Stimulated activated CD4-positive, alpha-beta T cell treated with anti-CD3 and anti-CD28 coated beads, TNF-alpha, amount 100 ng/mL, for 48 hours (primary cell): ENCODE data around the gene C12orf76.
A peak's percentile ranks its signal among the peaks of the same experiment; 100 is the strongest.

Source experiments
- DNase-seq, 3 donors: peaks; one replicate each; pipeline ENCODE4 v3.0.0-alpha.2; 2020; ENCODE audit warnings: low read depth in 3 of 3

The C12orf76 gene

DNA sequence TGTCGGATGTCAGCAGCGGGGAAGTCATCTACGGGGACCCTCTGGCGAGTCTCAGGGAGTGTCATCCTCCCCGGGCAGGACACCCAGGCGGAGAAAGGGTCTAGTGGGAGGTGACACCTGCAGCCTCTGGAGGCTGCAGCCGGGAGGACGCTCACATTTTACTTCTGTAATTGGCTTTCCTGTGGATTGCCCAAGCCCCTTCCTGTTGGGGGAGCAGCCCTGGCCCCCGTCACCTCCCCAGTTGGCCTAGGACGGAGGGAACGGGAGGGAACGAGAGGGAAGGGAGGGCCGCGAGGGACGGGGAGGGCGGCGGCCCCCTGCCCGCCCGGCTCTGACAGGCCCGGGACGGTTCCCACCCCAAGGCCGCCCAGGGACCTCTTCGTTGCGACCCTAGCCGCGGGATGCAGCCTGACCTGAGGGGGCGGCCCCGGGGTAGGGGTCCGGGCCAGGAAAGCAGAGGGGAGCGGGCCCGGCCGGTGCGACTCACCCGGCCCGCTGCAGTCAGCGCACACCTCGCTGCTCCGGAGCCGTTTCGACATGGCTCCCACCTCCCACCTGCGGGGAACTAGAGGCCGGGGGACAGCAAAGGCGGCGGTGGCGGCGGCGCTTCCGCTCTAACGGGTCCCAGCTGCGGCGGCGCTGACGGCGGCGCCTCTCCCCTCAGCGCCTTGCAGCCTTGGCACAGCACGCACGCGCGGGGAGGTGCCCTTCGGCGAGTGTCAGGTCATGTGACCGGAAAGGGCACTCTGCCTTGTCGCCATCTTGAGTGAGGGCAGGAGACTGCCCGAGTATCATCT is 52.4 kb downstream of the C12orf76 start, which contains the start of gene GIT2:
Gene GIT2 (minus strand): TSS at position 683 of the 797 bp plus-strand sequence. CDS start 144 bp downstream, at position 539.
- DNase-seq, result peak; percentile 89 to 93 (median 90)

DNA sequence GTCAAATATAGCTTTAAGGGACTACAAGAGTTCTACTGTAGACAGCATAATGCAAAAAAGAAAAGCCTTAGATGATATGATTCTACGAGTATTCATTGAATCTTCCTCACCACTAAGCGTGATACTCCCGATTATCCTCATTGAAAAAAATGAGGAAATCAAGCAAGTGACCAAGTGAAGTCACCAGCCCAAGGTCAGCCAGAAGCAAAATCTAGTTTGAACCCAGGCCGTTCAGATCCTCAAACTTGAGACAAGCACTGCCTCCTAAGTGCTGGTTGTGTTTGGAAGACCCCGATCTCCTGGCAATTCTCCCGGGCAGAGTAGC is 53.0 kb downstream of the C12orf76 start:
- DNase-seq, result no peak

DNA sequence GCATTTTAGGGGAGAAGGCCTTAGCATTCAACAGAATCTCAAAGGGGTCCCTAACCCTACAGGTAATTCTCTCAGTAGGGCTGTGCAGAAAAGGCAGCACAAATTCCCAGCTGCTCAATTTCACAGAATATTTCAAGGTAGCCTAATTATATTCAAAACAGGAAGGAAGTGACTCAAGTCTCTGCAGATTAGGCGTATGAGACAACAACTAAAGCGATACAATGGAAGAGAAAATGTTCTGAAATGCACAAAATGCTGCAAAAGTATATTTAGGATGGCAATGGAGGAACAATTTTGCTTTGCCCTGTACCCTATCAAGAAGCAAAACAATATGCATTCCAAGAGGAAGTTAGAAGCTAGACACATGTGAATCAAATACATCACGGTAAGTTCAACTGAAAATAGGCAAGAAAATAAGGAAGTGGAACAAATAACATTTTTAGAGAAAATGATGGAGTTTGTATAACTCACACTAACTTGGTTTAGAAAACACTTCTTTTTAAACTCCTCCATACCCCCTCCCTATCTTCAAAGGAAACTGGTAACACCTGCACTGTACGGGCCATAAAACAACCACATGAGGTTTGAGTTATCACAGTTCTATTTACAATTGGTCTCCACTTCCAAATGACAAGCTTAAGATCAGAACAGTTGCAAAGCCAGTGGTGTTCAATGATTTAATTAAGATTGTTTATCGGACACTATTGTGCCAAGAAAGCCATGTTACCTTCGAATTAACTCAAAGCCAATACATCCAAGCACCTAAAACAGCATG is 53.7 kb downstream of the C12orf76 start:
- DNase-seq, result no peak

DNA sequence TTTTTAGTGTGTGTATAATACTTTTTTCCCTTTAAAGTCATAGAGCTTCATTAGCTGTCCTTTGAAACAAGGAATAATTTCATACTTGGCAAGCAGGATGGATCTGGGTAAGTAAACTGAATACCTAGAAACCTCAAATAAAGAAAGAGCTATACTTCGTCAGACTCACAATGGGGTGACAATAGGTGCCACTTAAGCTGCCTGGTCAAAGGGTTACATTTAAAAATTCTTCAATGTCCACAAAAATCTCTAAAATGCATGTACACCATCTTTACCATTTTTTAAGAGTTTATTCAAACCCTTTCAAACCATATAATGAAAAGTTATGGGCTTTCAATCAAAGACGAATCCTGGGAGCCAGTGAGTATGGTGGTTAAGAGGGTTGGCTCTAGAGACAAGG is 55.2 kb downstream of the C12orf76 start:
- no peak for DNase-seq

DNA sequence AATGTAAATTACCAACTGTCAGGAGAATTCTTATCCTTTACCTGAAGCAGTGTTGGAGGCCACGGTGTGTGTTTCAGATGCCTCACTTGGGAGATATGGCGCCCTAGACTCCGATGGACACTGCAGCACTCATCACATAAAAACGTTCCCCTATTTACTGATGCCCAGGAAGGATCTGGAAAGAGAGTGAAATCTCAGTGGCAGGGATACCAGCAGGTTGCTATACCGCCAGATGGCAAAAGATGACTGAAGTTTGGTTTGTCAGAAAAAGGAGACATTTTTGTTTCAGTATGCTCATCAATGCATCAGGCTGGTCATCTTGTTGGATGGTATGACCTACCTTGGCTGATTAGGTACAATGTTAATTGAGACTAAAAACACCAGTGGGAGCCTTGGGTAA is 56.7 kb downstream of the C12orf76 start:
- no peak for DNase-seq
